ENCODE measurements around the gene MOB3B. TPM values are rescaled to one million over a fixed set of nuclear protein-coding genes. Genes with fewer than 3 reads are reported as not detected.

The MOB3B gene
- total RNA-seq, 2 donors from 2014 or later = 4.3 to 6.0 TPM

DNA sequence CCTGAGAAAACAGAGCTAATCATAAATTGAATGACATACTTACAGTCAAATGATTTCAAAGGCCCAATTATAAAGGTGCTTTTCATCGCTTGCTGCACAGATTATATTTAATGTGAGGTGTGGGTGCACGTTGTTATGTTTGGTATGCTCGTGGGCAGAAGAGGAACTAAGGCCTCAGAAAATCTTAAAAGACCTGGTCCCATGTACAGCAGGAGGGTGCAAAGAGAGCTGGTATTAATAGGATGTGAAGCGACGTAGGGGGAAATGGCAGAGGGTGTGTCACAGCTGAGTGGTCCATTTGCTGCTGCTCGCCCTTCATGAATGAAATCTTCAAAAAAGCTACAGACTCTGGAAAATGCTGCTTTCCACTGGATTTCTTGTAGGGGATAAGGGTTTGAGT is 46.0 kb downstream of the MOB3B start:
- no peak overlapping the region for H3K4me3 ChIP-seq
- no peaks in the 10 kb centered on the region for H3K9me3 ChIP-seq
- intact Hi-C loops (cut with DNase I) = no loop called here
- H3K27me3 ChIP-seq = no peaks in the 10 kb centered on the region
- WGBS, 2 donors = 89 to 92% methylated on average over 6 of the region's 6 CpGs
- H3K27ac ChIP-seq = no peak overlapping the region
- no peaks in the 10 kb centered on the region for H3K36me3 ChIP-seq (replicated peaks in 1 of 2; ENCODE audit: insufficient read depth in 1 of 2, low read depth in 2 of 2)
- H3K4me1 ChIP-seq = no peaks in the 10 kb centered on the region
- DNase-seq (no peak), ATAC-seq (no peak)
- TF ChIP-seq, protein P1, sequence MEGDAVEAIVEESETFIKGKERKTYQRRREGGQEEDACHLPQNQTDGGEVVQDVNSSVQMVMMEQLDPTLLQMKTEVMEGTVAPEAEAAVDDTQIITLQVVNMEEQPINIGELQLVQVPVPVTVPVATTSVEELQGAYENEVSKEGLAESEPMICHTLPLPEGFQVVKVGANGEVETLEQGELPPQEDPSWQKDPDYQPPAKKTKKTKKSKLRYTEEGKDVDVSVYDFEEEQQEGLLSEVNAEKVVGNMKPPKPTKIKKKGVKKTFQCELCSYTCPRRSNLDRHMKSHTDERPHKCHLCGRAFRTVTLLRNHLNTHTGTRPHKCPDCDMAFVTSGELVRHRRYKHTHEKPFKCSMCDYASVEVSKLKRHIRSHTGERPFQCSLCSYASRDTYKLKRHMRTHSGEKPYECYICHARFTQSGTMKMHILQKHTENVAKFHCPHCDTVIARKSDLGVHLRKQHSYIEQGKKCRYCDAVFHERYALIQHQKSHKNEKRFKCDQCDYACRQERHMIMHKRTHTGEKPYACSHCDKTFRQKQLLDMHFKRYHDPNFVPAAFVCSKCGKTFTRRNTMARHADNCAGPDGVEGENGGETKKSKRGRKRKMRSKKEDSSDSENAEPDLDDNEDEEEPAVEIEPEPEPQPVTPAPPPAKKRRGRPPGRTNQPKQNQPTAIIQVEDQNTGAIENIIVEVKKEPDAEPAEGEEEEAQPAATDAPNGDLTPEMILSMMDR (IDR thresholded peaks at IDR 0.05) = no peak
- no peak for TF ChIP-seq POLR2A (IDR thresholded peaks at IDR 0.05)

DNA sequence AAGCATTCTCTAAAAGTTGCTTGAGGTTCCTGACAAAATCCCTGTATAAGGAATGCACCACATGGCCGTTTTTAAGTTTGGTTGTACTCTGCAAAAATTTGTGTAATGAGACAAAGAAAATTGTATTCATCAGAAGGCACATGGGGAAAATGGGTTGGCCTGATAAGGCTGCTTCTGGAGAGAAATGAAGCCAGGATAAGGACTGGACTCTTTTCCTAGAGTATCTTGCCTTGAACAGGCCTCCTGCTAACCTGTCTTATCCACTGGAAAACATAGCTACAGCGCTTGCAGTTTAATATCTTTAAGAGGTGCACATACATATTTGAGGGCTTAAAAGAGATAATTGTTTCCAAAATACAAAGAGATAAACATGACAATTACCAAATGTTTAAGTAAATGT is 46.9 kb downstream of the MOB3B start:
- H3K36me3 ChIP-seq (replicated peaks in 1 of 2; ENCODE audit: insufficient read depth in 1 of 2, low read depth in 2 of 2) = no peaks in the 10 kb centered on the region
- TF ChIP-seq, protein P1 (IDR thresholded peaks at IDR 0.05) = no peak
- no peak for TF ChIP-seq POLR2A (IDR thresholded peaks at IDR 0.05)
- DNase-seq (no peak), ATAC-seq (no peak)
- H3K9me3 ChIP-seq = no peaks in the 10 kb centered on the region
- H3K27ac ChIP-seq = no peak overlapping the region
- no peaks in the 10 kb centered on the region for H3K4me1 ChIP-seq
- H3K4me3 ChIP-seq = no peak overlapping the region
- H3K27me3 ChIP-seq = no peaks in the 10 kb centered on the region
- intact Hi-C loops (cut with DNase I) = no loop called here
- WGBS, 2 donors = 91 to 95% methylated on average over 2 of the region's 2 CpGs

DNA sequence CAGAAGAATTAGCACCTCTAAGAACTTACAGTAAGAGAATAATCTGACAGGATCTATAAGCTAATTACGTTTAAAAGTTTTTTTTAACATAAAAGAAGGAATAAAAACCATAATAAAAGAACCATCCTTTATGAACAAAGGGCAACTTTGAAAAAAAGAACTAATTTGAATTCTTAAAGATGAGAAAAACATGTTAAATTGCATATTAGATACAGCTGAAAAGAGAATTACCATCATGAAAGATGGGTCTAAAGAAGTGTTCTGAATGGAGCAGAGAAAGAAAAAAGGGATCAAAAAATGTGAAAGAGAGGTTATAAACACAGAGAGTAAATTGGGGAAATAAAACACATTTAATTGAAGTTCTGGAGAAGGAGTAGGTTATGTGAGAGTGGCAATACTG is 51.3 kb downstream of the MOB3B start:
- H3K27me3 ChIP-seq = no peaks in the 10 kb centered on the region
- DNase-seq (no peak), ATAC-seq (no peak)
- no peak overlapping the region for H3K4me3 ChIP-seq
- no peaks in the 10 kb centered on the region for H3K9me3 ChIP-seq
- H3K27ac ChIP-seq = no peak overlapping the region
- no peaks in the 10 kb centered on the region for H3K36me3 ChIP-seq (replicated peaks in 1 of 2; ENCODE audit: insufficient read depth in 1 of 2, low read depth in 2 of 2)
- WGBS, 2 donors = 91 to 93% methylated on average over 1 of the region's 1 CpG
- no peaks in the 10 kb centered on the region for H3K4me1 ChIP-seq
- no peak for TF ChIP-seq POLR2A (IDR thresholded peaks at IDR 0.05)
- TF ChIP-seq, protein P1 (IDR thresholded peaks at IDR 0.05) = no peak
- intact Hi-C loops (cut with DNase I) = no loop called here

DNA sequence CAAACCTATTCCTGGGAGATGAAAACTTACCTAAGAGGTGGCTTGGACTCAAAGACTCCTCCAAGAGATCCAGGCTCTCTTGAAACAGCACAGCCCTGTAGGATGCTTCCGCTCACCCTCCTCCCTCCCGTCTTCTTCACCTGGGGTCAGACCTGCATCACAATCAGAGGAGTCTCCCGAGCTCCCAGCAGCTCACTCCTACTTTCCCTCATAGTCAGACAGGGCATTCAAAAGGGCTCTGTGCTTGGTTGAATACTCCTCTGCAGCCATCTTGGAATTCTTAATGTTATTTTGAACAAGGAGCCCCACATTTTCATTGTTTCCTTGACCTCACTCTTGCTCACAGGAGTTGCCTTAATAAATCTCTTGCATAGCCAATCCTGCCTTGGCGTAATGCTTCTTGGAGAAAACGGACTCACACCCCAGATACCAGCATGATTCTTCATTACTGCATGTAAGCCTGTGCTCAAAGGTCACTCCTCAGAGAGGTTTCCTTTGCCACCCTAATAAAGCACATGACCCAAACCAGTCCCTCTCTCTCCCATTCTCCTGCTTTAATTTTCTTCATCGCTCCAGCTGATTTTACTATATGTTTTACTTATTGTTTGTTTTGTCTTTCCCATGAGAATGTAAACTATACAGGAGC is 52.6 kb downstream of the MOB3B start:
- Histone ChIP-seq H3K27me3 (no peaks in the 10 kb centered on the region), H3K36me3 (replicated peaks in 1 of 2; ENCODE audit: insufficient read depth in 1 of 2, low read depth in 2 of 2) (no peaks in the 10 kb centered on the region), H3K9me3 (no peaks in the 10 kb centered on the region), H3K4me3 (no peak overlapping the region), H3K4me1 (no peaks in the 10 kb centered on the region), H3K27ac (no peak overlapping the region)
- no peak for ATAC-seq
- intact Hi-C loops (cut with DNase I) = no loop called here
- 95 to 97% methylated on average over 6 of the region's 6 CpGs for WGBS, 2 donors
- no peak for DNase-seq
- TF ChIP-seq, protein P1 (IDR thresholded peaks at IDR 0.05) = no peak
- no peak for TF ChIP-seq POLR2A (IDR thresholded peaks at IDR 0.05)

DNA sequence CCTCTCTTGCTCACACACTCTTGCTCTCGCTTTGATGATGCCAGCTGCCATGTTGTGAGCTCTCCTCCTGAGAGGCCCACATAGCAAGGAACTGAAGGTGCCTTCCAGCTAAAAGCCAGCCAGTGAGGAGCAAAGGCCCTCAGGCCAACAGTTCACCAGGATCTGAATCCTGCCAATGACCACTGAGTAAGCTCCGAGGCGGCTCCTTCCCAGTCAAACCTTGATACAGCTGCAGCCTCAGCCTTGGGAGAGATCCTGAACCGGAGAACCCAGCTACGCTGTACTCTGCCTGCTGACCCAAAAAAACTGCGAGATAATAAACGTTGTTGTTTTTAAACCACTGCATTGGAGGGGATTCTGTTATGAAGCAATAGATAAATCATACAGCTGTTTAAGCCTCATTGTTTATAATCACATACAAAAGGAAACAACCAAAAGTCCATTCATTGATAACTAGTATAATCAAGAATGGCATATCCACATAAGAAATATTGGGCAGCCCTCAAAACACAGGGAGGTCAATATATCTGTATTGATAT is 54.5 kb downstream of the MOB3B start:
- TF ChIP-seq POLR2A (IDR thresholded peaks at IDR 0.05) = no peak
- TF ChIP-seq, protein P1 (IDR thresholded peaks at IDR 0.05) = no peak
- no peak for DNase-seq
- H3K4me1 ChIP-seq = no peaks in the 10 kb centered on the region
- ATAC-seq = no peak
- WGBS, 2 donors = 94 to 98% methylated on average over 7 of the region's 7 CpGs
- H3K9me3 ChIP-seq = no peaks in the 10 kb centered on the region
- no peak overlapping the region for H3K4me3 ChIP-seq
- H3K27ac ChIP-seq = no peak overlapping the region
- H3K36me3 ChIP-seq (replicated peaks in 1 of 2; ENCODE audit: insufficient read depth in 1 of 2, low read depth in 2 of 2) = no peaks in the 10 kb centered on the region
- no peaks in the 10 kb centered on the region for H3K27me3 ChIP-seq
- intact Hi-C loops (cut with DNase I) = no loop called here
